Thyroid gland (tissue), 4 donors: ENCODE data around the gene HOXC9. TPM values are rescaled to one million over a fixed set of nuclear protein-coding genes. Genes with fewer than 3 reads are reported as not detected.

Experiments
- DNase-seq, 2 donors: peaks; one replicate each; pipeline ENCODE4 v3.0.0-alpha.2; 2019
- H3K27ac ChIP-seq, 3 donors: fragments of 200-600 bp; sonication (generic); 1 replicate in 2 of 3; 2 replicates in 1 of 3; pipeline ENCODE4 v1.5.1; 2016 to 2019; ENCODE audit warnings: mild to moderate bottlenecking in 1 of 3, moderate library complexity in 1 of 3
- H3K27me3 ChIP-seq: fragments of 200-600 bp; sonication (generic); one replicate; pipeline ENCODE4 v1.5.1; 2019
- H3K36me3 ChIP-seq, 2 donors: fragments of 200-600 bp; sonication (generic); one replicate each; pipeline ENCODE4 v1.5.1; 2016 to 2019
- H3K4me1 ChIP-seq, 2 donors: fragments of 200-600 bp; sonication (generic); one replicate each; pipeline ENCODE4 v1.5.1; 2017 to 2019
- H3K4me3 ChIP-seq, 3 donors: fragments of 200-600 bp; sonication (generic); replicated peaks in 1 of 3; 1 replicate in 2 of 3; 2 replicates in 1 of 3; pipeline ENCODE4 v1.5.1; 2016; ENCODE audit warnings: mild to moderate bottlenecking in 1 of 3
- H3K9me3 ChIP-seq: fragments of 200-600 bp; sonication (generic); one replicate; pipeline ENCODE4 v1.5.1; 2017
- POLR2A ChIP-seq, 2 donors: fragments of 450-650 bp; IDR thresholded peaks; one replicate each; pipeline ENCODE4 v1.6.1; 2017; ENCODE audit warnings: antibody characterized with exemption in 2 of 2, mild to moderate bottlenecking in 2 of 2, moderate library complexity in 1 of 2
- whole genome bisulfite sequencing, 2 donors: methylation state at CpG; one replicate each; pipeline ENCODE4 v1.1.5; 2017; 5-methylcytosine and 5-hydroxymethylcytosine counted together
- intact Hi-C: fragments of 100-400 bp; cut with DNase I; formaldehyde crosslinking; loops from one replicate; pipeline ENCODE4 v1.15.1; 2023
- total RNA-seq, 4 donors: library from RNA; depleted of rRNA; stranded (reverse); fragments of >200 nt; gene quantifications; one replicate each; pipeline ENCODE4 v1.2.3, GENCODE V29; 2016
- TF ChIP-seq, protein P1 (sequence below), 6 experiments: fragments of 200-600 bp in 3 of 6; fragments of 450-650 bp in 3 of 6; sonication (generic) in 3 of 6; IDR thresholded peaks; one replicate each; pipeline ENCODE4 v1.5.1; 2016 to 2019; ENCODE audit warnings: antibody characterized with exemption in 6 of 6, mild to moderate bottlenecking in 2 of 6, inconsistent platforms in 1 of 6, moderate library complexity in 1 of 6

Gene HOXC9
- total RNA-seq, 4 donors from 2014 or later: 0.22 to 0.27 TPM; not detected in 2

DNA sequence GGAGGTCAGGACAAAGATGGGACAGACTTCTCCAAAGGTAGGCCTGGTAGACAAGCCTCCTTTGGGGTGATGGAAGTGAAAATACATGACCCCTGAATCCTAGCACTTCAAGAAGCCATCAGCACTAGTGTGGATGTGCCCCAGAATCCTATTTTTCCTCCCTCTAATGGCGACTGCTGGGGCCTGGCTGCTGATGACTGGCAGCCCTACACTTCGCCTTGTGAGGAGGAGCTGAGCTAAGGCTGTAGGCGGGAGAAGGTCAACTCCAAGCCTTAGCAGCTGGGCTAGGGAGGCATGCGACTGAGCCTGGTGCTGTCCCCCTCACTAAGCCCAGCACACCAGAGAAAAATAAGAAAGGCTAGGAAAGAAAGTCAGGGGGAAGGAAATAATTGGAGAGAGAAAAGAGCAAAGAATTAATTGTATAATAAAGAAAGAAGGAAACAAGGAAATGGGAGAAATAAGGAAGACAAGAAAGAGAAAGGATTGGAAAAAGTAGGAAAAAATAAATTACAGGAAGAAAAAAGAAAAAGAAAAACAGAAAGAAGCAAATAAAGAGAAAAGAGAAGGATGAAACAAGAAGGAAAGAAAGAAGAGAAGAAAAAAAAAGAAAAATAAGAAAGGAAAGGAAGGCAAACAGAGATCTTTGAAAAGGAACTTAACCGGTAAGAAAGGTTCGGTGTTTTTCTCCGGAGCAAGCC, 19.7 kb upstream of the HOXC9 start:
- Histone ChIP-seq H3K9me3 (no peaks in the 10 kb centered on the region), H3K27ac (no peak overlapping the region), H3K4me3 (no peak overlapping the region), H3K4me1 (peaks cover 6 to 12% of the 10 kb centered on the region in 2 donors), H3K36me3 (no peaks in the 10 kb centered on the region), H3K27me3 (peaks cover 86% of the 10 kb centered on the region)
- no peak for DNase-seq
- TF ChIP-seq, protein P1, sequence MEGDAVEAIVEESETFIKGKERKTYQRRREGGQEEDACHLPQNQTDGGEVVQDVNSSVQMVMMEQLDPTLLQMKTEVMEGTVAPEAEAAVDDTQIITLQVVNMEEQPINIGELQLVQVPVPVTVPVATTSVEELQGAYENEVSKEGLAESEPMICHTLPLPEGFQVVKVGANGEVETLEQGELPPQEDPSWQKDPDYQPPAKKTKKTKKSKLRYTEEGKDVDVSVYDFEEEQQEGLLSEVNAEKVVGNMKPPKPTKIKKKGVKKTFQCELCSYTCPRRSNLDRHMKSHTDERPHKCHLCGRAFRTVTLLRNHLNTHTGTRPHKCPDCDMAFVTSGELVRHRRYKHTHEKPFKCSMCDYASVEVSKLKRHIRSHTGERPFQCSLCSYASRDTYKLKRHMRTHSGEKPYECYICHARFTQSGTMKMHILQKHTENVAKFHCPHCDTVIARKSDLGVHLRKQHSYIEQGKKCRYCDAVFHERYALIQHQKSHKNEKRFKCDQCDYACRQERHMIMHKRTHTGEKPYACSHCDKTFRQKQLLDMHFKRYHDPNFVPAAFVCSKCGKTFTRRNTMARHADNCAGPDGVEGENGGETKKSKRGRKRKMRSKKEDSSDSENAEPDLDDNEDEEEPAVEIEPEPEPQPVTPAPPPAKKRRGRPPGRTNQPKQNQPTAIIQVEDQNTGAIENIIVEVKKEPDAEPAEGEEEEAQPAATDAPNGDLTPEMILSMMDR (IDR thresholded peaks at IDR 0.05): no peak
- TF ChIP-seq POLR2A (IDR thresholded peaks at IDR 0.05): no peak
- intact Hi-C loops: loop anchor here (10.0 kb wide), 1 partner anchor 215 kb away; no protein-coding TSS in a partner anchor
- WGBS, 2 donors: 13 to 21% methylated on average over 7 of the region's 7 CpGs

GRCh38 chr12:53980802-53981496, 19.0 kb upstream of the HOXC9 start:
- intact Hi-C loops: loop anchor here (10.0 kb wide), 1 partner anchor 216 kb away; no protein-coding TSS in a partner anchor
- no peak for TF ChIP-seq POLR2A (IDR thresholded peaks at IDR 0.05)
- TF ChIP-seq, protein P1 (IDR thresholded peaks at IDR 0.05): no peak
- Histone ChIP-seq H3K9me3 (no peaks in the 10 kb centered on the region), H3K27me3 (peaks cover 88% of the 10 kb centered on the region), H3K4me1 (peaks cover 13 to 15% of the 10 kb centered on the region in 2 donors), H3K36me3 (no peaks in the 10 kb centered on the region), H3K27ac (no peak overlapping the region), H3K4me3 (no peak overlapping the region)
- DNase-seq: no peak
- 19 to 29% methylated on average over 15 of the region's 15 CpGs for WGBS, 2 donors

GRCh38 chr12:53981634-53982565, 18.1 kb upstream of the HOXC9 start:
- no peak overlapping the region for H3K27ac ChIP-seq
- no peaks in the 10 kb centered on the region for H3K36me3 ChIP-seq
- peaks cover 89% of the 10 kb centered on the region for H3K27me3 ChIP-seq
- no peak overlapping the region for H3K4me3 ChIP-seq
- 11 to 17% methylated on average over 29 to 30 of the region's 30 CpGs for WGBS, 2 donors
- H3K4me1 ChIP-seq: peaks cover 17 to 18% of the 10 kb centered on the region in 2 donors
- DNase-seq: no peak
- TF ChIP-seq, protein P1 (IDR thresholded peaks at IDR 0.05): no peak
- TF ChIP-seq POLR2A (IDR thresholded peaks at IDR 0.05): no peak
- intact Hi-C loops: loop anchor here (10.0 kb wide), 1 partner anchor 217 kb away; no protein-coding TSS in a partner anchor
- no peaks in the 10 kb centered on the region for H3K9me3 ChIP-seq

- H3K27me3 ChIP-seq: peaks cover 91% of the 10 kb centered on the region
- TF ChIP-seq POLR2A (IDR thresholded peaks at IDR 0.05): no peak
- TF ChIP-seq, protein P1 (IDR thresholded peaks at IDR 0.05): no peak
- peaks cover 17 to 18% of the 10 kb centered on the region in 2 donors for H3K4me1 ChIP-seq
- H3K36me3 ChIP-seq: no peaks in the 10 kb centered on the region
- DNase-seq: no peak
- no peak overlapping the region for H3K27ac ChIP-seq
- no peak overlapping the region for H3K4me3 ChIP-seq
- intact Hi-C loops: loop anchor here (10.0 kb wide), 1 partner anchor 218 kb away; no protein-coding TSS in a partner anchor
- no peaks in the 10 kb centered on the region for H3K9me3 ChIP-seq
- WGBS, 2 donors: 10 to 12% methylated on average over 26 of the region's 26 CpGs
These were observed 17.1 kb upstream of the HOXC9 start for GRCh38 chr12:53982648-53983567.
